GM12872 (cell line): ENCODE data around the gene FAM83G.

Experiments
- CTCF ChIP-seq: IDR thresholded peaks from 3 replicates; pipeline ENCODE4 v1.5.1; 2011; ENCODE audit warnings: low read depth, mild to moderate bottlenecking, low read length, moderate library complexity; ENCODE audit not compliant: insufficient read depth

The FAM83G gene

GRCh38 chr17:18919963-18920362 is 84.6 kb downstream of the FAM83G start:
- no peak for TF ChIP-seq CTCF
